GM19468 (cell line): ENCODE results near the gene CPLX4.
A peak's percentile ranks its signal among the peaks of the same experiment; 100 is the strongest.
"Not testable (repeated sequence)": the region's sequence is repeated elsewhere in the genome, so short reads cannot be mapped to it uniquely, and the experiment has no call there.

ENCODE experiments used
- ATAC-seq: cut with Tn5 transposase; IDR thresholded peaks from one replicate; pipeline ENCODE4 v1.9.1; 2021; ENCODE audit warnings: mild to moderate bottlenecking, moderate library complexity, moderate number of reproducible peaks; ENCODE audit not compliant: unreplicated experiment; ENCODE audit errors: extremely low read depth

CPLX4 gene

DNA sequence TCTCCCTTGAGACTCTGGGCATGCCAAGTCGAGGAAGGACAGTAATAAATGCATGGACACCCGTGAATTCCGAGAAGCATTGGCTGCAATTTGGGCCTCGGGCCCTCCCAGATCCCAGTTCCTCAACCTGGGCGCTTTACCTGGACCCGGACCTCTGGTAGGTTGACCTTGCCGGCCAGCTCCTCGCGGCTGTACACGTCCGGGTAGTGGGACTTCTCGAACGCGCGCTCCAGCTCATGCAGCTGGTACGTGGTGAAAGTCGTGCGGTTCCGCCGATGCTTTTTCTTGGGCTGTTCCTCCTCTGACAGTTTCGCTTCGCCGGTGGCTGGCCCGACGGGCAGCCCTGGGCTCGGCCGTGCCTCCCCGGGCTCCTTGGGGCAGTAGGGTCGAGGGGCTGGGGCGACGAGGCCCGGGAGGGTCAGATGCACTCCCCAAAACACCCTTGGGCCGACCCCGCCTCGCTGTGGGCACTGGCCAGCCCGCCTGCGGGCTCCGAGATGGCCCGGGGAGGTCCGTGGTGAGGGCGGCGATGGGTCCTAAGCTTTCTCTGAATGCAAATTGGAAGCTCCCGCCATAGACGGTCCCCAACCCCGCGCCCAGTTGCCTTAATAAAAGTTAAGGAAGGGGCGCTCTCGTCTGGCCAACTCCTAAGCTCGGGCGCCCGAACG is 46.1 kb downstream of the CPLX4 start:
- no peak for ATAC-seq

DNA sequence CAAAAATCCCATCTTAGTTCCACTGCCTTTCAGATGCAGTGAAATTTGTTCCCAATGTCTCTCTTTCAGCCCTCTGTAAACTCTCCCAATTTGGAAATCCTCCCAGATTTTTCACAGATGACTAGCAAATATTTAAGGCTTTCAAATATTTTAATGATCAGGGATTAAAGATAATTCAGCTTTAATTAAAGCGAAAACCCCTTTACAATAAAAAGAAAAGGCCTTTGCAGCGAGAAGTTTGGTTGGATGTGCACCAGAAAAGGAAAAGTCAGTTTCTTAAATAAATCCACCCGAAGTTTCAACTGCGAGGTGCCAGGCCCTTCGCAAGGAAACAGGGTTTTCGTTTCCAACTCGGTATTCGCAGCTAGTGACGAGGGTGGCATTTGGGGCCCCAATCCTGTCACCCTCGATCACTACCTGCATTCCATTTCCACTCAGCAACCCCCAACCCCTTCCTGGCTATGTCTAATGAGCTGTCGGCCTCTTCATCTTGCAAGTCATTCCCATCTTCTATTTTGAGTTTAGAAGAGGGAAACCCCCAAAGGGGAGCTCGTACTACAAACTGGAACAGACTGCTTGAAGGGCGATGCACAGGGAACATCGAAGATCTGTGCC is 46.7 kb downstream of the CPLX4 start:
- ATAC-seq, result no peak

DNA sequence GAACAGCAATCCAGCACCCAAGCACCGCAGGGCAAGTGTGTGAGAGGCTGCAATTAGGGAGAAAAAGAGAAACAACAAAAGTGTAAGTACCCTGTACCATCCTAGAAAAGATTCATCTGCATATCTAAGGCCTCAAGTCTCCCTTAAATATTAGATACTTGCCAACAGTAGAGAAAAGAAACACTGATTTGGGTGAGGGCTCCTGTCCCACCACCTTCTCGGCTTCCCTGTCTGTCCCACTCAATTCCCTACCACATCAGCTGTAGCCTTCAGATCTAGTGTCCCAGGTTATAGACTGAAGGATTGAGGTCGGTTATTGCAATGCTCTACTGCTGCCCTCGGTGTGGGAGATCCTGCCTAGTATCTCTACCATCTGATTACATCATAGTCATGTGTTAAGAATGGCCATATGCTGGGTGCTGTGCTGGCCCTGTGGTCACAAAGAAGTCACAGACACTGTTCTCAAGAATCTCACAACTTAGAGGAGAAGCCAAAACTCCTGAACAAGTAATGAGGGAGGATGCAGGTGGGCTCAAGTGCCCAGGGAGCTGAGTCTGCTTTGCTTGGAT is 47.7 kb downstream of the CPLX4 start:
- no peak for ATAC-seq

DNA sequence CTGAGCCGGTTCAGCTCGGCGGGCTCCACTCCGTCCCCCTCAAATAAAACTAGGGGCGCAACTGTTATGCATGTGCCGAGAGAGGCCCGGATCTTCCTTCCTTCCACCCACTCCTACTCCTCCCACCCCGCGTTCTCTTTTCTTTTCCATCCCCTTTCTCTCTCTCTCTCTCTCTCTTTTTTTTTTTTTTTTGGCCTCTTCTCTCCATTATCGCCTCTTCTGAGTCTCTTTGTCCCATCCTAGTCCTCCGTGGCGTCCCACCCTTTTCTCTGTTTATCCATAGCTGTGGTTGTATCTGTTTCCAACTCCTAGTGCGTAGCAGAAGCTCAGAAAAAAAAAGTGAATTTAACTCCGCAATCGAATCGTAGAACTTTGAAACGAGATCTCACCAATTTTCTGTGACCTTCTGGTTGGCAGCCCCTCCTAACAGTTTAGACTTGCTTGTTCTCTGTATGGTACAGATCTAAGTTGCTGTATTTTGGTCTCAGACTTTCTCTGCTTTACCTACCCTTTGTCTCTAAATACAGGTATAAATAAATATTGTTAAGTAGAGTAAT is 48.8 kb downstream of the CPLX4 start:
- ATAC-seq, result no peak

DNA sequence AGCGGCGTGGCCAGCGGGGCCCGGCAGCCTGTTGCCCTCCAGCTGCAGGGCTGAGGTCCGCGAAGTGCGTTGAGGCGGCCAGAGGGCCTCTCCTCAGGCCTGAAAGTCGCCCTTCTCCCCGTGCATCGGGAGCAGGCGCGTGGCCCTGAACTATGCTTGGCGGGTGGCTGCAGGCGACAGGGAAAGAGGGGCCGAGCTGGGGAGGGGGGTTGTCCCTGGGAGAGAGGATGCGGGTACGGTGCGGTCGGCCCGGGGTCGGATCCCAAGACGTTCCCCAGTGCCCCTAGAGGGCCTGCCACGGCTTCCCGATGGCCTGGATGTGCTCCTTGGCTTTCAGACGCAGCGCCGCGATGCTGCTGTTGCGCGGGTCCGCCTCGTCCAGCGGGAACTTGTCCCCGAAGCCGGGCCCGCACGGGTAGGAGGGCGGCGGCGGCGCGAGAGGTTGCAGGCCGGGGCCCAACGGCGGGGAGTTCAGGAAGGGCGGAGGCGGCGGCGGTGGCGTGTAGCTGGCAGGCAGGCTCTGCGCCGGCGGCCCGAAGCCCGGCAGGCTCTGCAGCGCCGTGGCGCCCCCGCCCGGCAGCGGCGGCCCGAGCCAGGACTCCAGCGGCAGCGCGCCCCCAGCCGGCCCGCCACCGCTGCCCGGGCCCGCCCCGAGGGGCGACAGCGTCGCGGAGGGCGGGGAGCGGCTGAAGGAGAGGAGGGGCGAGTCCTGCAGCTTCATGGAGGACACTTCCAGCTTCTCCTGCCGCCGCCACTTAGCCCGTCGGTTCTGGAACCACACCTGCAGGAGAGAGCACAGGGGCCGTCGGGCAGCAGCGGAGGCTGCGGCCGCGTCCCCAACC is 49.5 kb downstream of the CPLX4 start:
- no peak for ATAC-seq

DNA sequence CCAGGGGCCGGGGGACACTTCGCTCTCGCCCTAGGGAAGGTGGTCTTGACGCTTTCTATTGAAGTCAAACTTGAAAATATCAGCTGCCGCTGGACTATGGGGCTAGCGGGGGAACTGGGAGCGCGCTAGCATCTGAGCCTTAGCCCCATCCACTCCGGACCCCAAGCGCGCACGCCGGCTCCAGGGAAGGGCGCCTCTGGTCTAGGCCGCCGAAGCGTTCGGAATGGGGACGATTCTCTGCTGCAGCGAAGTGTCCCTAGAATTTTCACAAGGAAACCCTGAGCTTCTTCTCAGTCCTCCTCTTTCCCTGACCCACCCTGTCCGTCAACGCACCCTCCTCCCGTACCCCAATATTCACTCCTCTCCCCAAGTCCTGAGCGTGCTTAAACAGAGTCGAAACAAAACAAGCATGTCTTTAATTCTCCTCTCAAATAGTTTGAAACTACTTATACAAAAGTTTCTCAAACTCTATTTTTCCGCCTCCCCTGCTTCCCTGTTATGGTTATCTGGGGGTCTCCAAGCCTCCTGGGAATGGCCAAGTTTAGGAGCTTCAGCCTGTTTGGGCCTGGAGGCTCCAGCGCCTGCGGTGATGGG is 50.2 kb downstream of the CPLX4 start:
- no peak for ATAC-seq

DNA sequence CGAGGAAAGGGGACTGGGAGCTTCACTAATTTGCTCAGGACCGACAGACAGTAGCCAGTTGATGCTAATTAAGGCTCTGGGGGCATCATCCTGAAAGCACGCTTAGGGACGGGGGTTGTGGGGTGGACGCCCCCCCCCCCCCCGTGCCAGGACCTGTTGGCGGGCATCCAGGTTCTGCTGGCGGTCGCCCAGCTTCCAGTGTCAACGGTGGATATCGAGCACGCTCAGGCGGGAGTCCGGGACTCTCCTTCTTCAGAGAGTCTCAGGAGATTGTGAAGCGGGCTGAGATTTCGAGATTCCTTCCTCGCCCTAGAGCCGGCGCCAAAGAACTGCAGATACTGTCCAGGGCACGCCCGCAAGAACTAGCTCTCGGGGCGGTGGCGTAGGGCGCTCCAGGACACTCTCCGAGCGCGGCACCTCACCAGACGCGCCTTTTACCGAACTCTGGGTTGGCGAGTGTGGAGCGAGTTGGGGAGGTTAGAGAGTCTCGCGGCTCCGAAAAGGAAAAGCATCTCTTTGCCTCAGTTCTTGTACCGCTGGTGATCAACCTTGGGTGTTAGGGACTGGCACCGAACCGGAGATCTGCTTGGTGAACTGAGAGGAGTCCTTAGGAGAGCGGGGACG is 50.8 kb downstream of the CPLX4 start:
- no peak for ATAC-seq

DNA sequence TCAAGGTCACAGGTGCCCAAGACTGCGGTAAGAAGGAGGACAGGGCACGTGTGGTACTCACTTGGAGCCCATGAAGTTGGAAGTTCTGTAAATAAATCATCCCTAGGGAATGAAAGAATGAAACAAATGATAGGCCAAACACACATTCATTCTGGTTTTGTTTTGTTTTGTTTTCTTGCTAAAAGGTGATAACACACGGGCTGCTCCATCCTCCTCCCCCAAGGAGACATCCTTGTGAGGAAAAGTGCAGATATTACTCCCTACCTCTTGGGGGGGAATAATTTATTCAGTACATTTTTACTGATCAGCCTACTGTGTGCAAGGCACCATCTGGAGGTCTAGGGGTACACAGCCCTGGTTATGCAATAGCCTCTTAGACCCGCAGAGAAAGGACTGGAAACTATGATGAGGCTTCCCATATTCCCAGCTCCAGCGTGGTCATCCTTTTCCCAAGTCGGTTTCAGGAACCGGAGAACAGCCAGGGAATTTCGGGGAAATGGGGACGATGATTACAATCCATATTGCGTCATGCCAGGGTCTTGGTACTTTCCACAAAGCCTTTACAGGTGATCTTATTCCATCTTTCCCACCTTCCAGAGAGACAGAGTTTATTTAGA is 51.5 kb downstream of the CPLX4 start:
- ATAC-seq, result no peak

DNA sequence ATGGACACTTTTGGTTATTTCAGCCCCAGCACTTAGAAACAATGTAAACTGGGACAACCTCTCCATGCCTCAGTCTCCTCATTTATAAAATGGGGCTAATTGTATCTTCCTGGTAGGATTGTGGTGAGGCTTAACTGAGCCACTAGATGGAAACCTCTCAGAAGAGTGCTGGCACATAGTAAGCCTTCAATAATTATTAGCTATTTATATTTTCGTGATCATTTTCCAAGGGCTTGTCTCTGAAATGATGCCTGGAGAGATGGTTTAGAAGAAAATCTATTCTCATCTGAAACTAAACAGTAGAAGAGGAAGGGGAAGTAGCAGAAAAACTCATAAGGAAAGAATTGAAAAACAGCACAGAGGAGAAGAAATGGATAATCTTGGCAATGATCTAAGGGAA is 52.0 kb downstream of the CPLX4 start:
- ATAC-seq, result no peak

DNA sequence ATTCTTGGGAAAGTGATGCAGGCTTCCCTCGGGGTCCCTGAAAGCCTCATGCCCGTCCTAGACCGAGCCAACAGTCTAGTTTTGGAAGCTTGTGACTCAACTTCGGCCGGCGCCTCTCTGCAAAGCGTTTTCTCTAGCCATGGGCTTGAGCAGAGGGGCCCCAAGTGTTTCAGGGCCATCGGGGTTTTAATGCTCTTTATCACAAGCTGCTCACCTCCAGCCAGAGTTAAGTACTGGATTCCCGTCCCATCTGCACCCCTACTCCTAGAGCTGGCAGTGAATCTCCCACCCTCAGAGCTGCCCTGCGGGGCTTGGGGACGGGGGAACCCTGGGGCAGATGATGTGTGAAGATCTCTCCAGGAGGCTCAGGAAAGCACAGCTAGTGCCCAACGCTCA is 52.5 kb downstream of the CPLX4 start:
- no peak for ATAC-seq

DNA sequence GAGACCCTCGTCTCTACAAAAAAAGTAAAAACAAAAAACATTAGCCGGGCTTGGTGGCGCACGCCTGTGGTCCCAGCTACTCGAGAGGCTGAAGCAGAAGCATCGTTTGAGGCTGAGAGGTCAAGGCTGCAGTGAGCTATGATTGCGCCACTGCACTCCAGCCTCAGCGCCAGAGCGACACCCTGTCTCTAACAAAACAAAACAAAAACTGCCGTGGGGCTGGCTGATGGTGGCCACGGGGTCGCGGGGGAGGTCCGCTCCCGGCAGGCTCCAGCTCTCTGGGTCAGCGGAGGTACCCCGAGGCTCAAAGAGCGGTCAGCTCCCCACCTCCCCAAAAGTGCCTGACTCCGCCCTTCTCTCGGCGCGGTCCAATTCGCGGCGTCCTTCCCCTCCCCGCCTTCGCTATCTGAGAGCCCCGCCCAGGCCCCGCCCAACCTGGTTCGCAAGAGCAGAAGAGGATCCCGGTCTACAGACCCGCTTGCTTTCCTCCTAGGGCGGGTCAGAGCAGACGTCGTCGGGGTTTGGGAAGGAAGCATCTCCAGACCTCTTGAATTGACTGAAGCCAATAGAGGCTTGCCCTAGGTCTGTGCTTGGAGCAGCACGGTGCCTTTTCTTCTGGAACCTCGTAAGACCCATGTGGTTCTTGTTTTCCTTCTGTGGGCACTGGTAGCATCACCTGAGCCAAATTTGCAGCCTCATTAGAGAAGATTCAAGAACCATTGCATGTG is 53.0 kb downstream of the CPLX4 start:
- ATAC-seq, result no peak

DNA sequence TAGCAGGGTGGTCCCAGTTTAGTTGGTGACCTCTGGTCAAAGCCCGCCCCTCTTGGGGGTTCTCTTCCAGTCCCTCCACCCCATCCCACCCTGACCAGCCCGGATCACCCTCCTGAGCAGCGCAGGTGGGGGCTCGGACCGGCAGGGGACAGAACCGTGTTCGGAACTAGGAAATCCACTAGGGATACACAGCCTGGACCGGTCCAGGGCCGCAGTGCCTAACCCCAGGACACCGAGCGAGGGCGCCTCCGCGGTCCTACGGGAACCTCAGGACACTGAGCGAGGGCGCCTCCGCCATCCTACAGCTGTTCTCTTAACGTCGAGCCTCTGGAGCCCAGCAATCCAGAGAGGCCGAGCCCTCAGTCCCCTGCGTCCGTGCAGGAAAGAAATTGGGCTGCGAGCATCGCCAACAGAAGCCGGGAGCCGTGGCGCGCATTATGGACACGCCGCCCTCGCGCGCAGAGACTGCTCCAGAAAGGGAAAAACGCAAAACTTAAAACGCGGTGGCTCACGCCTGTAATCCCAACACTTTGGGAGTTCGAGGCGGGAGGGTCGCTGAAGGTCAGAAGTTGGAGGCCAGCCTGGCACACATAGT is 53.7 kb downstream of the CPLX4 start:
- ATAC-seq, result no peak

DNA sequence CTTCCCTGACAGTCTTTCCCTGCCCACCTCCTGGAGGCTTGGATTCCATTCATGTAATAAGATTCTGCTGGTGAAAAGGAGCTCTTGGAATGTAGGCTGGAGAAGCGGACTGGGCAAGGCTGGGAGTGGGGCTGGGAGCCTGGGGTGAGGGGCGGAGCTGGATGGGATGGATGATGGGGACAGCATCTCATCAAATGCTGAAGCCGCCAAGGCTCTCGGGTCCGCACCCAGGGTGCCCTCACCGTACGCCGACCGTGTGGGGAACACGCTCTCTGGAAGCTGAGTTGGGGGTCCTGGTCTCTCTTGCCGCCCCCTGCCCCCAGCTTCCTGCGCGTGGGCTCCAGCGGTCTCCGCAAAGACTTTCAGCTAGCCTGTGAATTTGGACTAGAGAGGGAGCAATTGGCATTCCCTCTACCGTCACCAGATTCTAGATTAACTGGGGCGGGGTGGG is 54.3 kb downstream of the CPLX4 start:
- ATAC-seq, result no peak

DNA sequence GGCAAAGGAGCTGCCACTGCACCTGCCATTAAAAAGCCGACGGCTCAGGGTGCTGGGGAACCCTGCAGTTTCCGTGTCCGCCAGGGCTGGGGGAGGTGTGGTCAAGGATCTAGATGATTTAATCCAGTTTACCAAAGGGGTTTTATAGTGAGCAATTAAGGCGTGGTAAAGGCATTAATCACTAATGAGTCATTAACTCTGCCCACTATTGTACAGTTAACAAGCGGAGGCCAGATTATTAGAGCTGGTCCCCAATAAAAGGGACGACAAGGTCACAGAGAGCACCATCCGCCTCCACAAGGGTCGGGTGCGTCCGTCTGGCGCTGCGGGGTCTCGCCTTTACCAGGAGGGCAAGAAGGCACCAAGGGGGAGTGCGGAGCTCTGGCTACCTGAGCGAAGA is 54.8 kb downstream of the CPLX4 start:
- no peak for ATAC-seq

DNA sequence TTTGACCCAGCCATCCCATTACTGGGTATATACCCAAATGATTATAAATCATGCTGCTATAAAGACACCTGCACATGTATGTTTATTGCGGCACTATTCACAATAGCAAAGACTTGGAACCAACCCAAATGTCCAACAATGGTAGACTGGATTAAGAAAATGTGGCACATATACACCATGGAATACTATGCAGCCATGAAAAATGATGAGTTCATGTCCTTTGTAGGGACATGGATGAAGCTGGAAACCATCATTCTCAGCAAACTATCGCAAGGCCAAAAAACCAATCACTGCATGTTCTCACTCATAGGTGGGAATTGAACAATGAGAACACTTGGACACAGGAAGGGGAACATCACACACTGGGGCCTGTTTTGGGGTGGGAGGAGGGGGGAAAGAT is 56.2 kb downstream of the CPLX4 start:
- ATAC-seq, result not testable (repeated sequence)

DNA sequence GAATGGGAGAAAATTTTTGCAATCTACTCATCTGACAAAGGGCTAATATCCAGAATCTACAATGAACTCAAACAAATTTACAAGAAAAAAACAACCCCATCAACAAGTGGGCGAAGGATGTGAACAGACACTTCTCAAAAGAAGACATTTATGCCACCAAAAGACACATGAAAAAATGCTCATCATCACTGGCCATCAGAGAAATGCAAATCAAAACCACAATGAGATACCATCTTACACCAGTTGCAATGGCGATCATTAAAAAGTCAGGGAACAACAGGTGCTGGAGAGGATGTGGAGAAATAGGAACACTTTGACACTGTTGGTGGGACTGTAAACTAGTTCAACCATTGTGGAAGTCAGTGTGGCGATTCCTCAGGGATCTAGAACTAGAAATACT is 56.6 kb downstream of the CPLX4 start:
- not testable (repeated sequence) for ATAC-seq

DNA sequence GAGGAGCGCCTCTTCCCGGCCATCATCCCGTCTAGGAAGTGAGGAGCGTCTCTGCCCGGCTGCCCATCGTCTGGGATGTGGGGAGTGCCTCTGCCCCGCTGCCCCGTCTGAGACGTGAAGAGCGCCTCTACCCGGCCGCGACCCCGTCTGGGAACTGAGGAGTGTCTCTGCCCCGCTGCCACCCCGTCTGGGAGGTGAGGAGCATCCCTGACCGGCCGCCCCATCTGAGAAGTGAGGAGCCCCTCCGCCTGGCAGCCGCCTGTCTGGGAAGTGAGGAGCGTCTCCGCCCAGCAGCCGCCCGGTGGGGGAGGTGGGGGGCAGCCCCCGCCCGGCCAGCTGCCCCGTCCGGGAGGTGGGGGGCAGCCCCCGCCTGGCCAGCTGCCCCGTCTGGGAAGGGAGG is 63.0 kb downstream of the CPLX4 start:
- not testable (repeated sequence) for ATAC-seq

DNA sequence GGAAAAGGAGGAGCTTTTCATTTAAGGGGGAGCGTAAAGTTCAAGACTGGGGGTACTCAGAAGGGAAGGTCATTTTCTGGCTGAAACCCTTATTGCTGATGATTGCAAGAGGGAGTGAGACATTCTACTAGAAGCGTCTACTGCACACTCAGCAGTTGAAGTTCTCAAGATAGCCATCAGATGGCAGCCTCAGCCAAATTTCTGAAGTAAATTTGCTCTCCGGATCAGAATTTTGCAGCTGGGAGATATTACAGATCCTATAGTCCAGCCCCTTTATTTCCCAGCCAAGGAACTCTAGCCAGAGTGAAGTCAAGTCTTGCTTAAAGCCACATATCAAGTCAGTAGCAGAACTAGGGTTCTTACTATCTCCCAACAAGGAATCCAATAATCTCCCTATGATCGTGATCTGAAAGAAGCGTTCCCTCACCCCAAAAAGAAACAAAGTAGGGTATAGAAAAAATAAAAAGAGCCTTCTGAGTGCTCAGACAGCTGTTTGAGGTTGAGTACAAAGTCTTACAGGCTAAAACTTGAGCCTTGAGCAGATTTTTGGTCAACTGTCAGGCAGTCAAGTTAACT is 69.2 kb downstream of the CPLX4 start:
- ATAC-seq, result peak; percentile 60
